ENCODE results near the gene MSGN1. TPM values are rescaled to one million over a fixed set of nuclear protein-coding genes. Genes with fewer than 3 reads are reported as not detected.

The MSGN1 gene
- total RNA-seq, 2 donors from 2014 or later = not detected

DNA sequence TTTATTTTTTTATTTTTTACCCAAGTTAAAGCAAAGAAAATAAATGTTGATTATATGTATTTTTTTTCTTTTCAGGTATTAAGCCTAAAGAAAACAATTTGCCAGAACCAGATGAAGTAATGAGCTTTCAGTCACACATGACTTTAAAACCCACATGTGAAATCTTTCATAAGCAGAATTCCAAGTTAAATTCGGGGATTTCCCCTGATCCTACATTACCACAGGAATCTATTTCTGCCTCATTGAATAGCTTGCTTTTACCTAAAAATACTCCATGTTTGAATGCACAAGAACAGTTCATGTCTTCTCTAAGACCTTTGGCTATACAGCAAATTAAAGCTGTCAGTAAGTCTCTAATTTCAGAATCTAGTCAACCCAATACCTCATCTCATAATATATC is 35.7 kb upstream of the MSGN1 start:
- intact Hi-C loops (cut with DNase I) = no loop called here
- 84 to 90% methylated on average over 1 of the region's 1 CpG for whole genome bisulfite sequencing, 2 donors
- TF ChIP-seq, protein P1, sequence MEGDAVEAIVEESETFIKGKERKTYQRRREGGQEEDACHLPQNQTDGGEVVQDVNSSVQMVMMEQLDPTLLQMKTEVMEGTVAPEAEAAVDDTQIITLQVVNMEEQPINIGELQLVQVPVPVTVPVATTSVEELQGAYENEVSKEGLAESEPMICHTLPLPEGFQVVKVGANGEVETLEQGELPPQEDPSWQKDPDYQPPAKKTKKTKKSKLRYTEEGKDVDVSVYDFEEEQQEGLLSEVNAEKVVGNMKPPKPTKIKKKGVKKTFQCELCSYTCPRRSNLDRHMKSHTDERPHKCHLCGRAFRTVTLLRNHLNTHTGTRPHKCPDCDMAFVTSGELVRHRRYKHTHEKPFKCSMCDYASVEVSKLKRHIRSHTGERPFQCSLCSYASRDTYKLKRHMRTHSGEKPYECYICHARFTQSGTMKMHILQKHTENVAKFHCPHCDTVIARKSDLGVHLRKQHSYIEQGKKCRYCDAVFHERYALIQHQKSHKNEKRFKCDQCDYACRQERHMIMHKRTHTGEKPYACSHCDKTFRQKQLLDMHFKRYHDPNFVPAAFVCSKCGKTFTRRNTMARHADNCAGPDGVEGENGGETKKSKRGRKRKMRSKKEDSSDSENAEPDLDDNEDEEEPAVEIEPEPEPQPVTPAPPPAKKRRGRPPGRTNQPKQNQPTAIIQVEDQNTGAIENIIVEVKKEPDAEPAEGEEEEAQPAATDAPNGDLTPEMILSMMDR (IDR thresholded peaks at IDR 0.05) = no peak
- no peak for TF ChIP-seq POLR2A (IDR thresholded peaks at IDR 0.05)

DNA sequence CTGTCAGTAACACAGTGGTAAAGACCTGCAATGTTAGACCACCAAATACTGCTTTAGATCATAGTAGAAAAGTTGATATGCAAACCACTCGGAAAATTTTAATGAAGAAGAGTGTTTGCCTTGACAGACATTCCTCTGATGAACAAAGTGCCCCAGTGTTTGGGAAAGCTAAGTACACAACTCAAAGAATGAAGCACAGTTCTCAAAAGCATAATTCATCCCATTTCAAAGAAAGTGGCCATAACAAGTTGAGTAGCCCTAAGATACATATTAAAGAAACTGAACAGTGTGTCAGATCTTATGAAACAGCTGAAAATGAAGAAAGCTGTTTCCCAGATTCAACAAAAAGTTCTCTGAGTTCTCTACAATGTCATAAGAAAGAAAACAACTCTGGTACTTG is 34.8 kb upstream of the MSGN1 start:
- 75 to 96% methylated on average over 1 of the region's 1 CpG for WGBS, 2 donors
- Histone ChIP-seq H3K27me3 (no peaks in the 10 kb centered on the region), H3K4me1 (no peaks in the 10 kb centered on the region), H3K36me3 (replicated peaks in 1 of 2; ENCODE audit: insufficient read depth in 1 of 2, low read depth in 2 of 2) (no peaks in the 10 kb centered on the region), H3K9me3 (no peaks in the 10 kb centered on the region), H3K27ac (no peak overlapping the region), H3K4me3 (no peak overlapping the region)
- TF ChIP-seq, protein P1 (IDR thresholded peaks at IDR 0.05) = no peak
- TF ChIP-seq POLR2A (IDR thresholded peaks at IDR 0.05) = no peak
- ATAC-seq (no peak), DNase-seq (no peak)
- intact Hi-C loops (cut with DNase I) = no loop called here

More for the DNA sequence above, 35.7 kb upstream of the MSGN1 start:
- H3K4me3 ChIP-seq = no peak overlapping the region
- no peaks in the 10 kb centered on the region for H3K36me3 ChIP-seq (replicated peaks in 1 of 2; ENCODE audit: insufficient read depth in 1 of 2, low read depth in 2 of 2)
- no peak for ATAC-seq
- no peaks in the 10 kb centered on the region for H3K9me3 ChIP-seq
- no peak for DNase-seq
- no peak overlapping the region for H3K27ac ChIP-seq
- no peaks in the 10 kb centered on the region for H3K4me1 ChIP-seq
- H3K27me3 ChIP-seq = no peaks in the 10 kb centered on the region

DNA sequence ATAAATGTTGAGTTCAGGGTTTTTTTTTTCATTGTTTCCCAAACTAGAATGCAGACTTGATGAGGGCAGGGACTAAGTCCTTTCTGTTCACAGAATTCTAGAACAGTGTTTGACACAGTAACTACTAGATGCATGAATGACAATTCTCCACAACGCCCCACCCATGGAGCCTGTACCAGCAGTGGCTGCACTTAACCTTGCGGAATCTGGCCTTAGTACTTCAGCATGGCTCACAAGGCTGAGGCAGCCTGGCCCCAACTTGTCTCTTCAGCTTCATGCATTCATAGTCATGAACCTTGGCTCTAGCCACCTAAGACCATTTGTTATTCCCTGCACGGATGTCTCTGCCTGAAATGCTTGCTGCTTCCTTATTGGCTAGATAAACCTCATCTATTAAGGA is 29.5 kb upstream of the MSGN1 start:
- no peak overlapping the region for H3K4me3 ChIP-seq
- H3K9me3 ChIP-seq = no peaks in the 10 kb centered on the region
- ATAC-seq (no peak), DNase-seq (no peak)
- H3K36me3 ChIP-seq (replicated peaks in 1 of 2; ENCODE audit: insufficient read depth in 1 of 2, low read depth in 2 of 2) = no peaks in the 10 kb centered on the region
- no peaks in the 10 kb centered on the region for H3K27me3 ChIP-seq
- 64 to 74% methylated on average over 3 of the region's 3 CpGs for WGBS, 2 donors
- no peak overlapping the region for H3K27ac ChIP-seq
- TF ChIP-seq, protein P1 (IDR thresholded peaks at IDR 0.05) = no peak
- no peak for TF ChIP-seq POLR2A (IDR thresholded peaks at IDR 0.05)
- H3K4me1 ChIP-seq = no peaks in the 10 kb centered on the region
- intact Hi-C loops (cut with DNase I) = no loop called here

DNA sequence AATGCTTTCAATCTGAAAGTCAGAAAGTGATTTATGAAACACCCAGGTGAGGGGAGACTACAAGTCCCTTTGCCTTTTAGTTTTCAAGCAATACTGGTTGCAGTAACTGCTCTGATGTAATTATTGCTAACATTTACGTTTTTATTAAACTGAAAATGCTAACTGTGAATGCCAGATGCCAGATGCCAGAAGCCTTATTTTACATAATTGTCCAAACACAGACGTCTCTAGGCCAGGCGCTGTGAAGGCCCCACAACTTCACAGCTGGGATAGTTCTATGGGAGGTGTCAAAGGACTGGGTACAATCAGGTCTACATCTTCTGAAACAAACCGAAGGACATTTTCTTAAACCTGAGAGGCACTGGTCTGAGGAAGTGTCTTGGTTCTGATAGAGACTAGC is 27.5 kb upstream of the MSGN1 start:
- intact Hi-C loops (cut with DNase I) = no loop called here
- H3K9me3 ChIP-seq = no peaks in the 10 kb centered on the region
- no peak for ATAC-seq
- no peak overlapping the region for H3K4me3 ChIP-seq
- no peaks in the 10 kb centered on the region for H3K27me3 ChIP-seq
- DNase-seq = no peak
- H3K36me3 ChIP-seq (replicated peaks in 1 of 2; ENCODE audit: insufficient read depth in 1 of 2, low read depth in 2 of 2) = no peaks in the 10 kb centered on the region
- WGBS, 2 donors = 44 to 50% methylated on average over 4 of the region's 4 CpGs
- no peaks in the 10 kb centered on the region for H3K4me1 ChIP-seq
- H3K27ac ChIP-seq = no peak overlapping the region
- TF ChIP-seq POLR2A (IDR thresholded peaks at IDR 0.05) = no peak
- TF ChIP-seq, protein P1 (IDR thresholded peaks at IDR 0.05) = no peak

DNA sequence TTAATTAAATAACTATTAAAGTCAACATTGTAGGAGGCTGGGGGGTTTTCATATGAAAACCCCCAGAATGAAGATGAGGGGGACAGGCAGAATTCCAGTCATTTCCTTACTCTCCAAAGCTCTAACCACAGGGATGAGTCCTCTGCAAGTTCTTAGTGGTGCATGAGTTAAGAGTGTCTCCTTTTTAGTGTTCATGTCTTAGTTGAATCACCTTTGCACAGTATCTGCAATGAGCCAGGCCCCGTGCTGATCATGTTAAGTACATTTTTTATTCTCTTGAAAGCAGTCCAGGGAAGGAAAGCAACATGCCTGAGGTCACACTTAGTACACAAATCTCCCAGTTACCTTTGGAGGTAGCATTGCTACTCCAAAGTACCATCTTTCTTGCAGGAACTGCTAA is 25.7 kb upstream of the MSGN1 start:
- Histone ChIP-seq H3K27me3 (no peaks in the 10 kb centered on the region), H3K27ac (no peak overlapping the region), H3K4me3 (no peak overlapping the region), H3K36me3 (replicated peaks in 1 of 2; ENCODE audit: insufficient read depth in 1 of 2, low read depth in 2 of 2) (no peaks in the 10 kb centered on the region), H3K4me1 (no peaks in the 10 kb centered on the region), H3K9me3 (no peaks in the 10 kb centered on the region)
- intact Hi-C loops (cut with DNase I) = no loop called here
- 43 to 52% methylated on average over 1 of the region's 1 CpG for WGBS, 2 donors
- TF ChIP-seq POLR2A (IDR thresholded peaks at IDR 0.05) = no peak
- TF ChIP-seq, protein P1 (IDR thresholded peaks at IDR 0.05) = no peak
- ATAC-seq = no peak
- DNase-seq = no peak

All from body of pancreas (tissue), 4 donors.